K562 (cell line): Measurements from ENCODE around the gene GABBR1. TPM values are rescaled to one million over a fixed set of nuclear protein-coding genes. Genes with fewer than 3 reads are reported as not detected.

ENCODE experiments used
- ATAC-seq: fragments of 200-7000 bp; cut with Tn5 transposase; 3 replicates; pipeline ENCODE4 v1.9.1; 2020; ENCODE audit warnings: moderate library complexity
- BruUV-seq: library from RNA; stranded (reverse); fragments of 400-500 nt; replicated peaks from 2 replicates; lab custom pipeline; 2021; lab: Mats Ljungman, UMichigan
- CTCF ChIA-PET: fragments of 300-600 bp; formaldehyde crosslinking; extraction: SDS; loops from one replicate; lab custom pipeline; 2021; ENCODE audit warnings: low intra/inter-chr PET ratio; lab: Yijun Ruan, JAX
- POLR2A ChIA-PET: fragments of 300-600, 350-650 bp; sonication (Branson Sonifier 250); formaldehyde crosslinking; extraction: SDS; loops from one replicate; lab custom pipeline; 2021; ENCODE audit warnings: antibody characterized with exemption, inconsistent platforms; lab: Yijun Ruan, JAX
- DNase-seq, 4 experiments: peaks; one replicate each; pipeline versions ENCODE4 v3.0.0 to v3.0.0-alpha.2; 2011 to 2018; ENCODE audit warnings: low spot score in 3 of 4, mixed read lengths in 3 of 4; ENCODE audit errors: extremely low read depth in 1 of 4
- FAIRE-seq: peaks from 2 replicates; lab custom pipeline; 2011; peaks lifted over from hg19 to GRCh38; lab: Jason Lieb, UNC
- H2AFZ ChIP-seq: 2 replicates; pipeline ENCODE4 v1.6.0; 2011; ENCODE audit warnings: low read depth, low read length, control low read depth, inconsistent platforms
- H3K27ac ChIP-seq: fragments of 200-600 bp; 3 replicates; pipeline ENCODE4 v1.8.0; 2011; ENCODE audit warnings: low read depth, mild to moderate bottlenecking, control low read depth, inconsistent platforms, low read length, moderate library complexity, mixed read lengths; ENCODE audit errors: extremely low read depth
- H3K27me3 ChIP-seq, 2 experiments: fragments of 300-600 bp in 1 of 2; 2 replicates in 1 of 2; 3 replicates in 1 of 2; pipeline versions ENCODE4 v1.6.0 to v1.8.0; 2011; ENCODE audit warnings: inconsistent platforms in 2 of 2, low read length in 2 of 2, mild to moderate bottlenecking in 1 of 2, mixed read lengths in 1 of 2, moderate library complexity in 1 of 2; ENCODE audit not compliant: control insufficient read depth in 2 of 2, insufficient read depth in 2 of 2
- H3K36me3 ChIP-seq: fragments of 300-600 bp; 3 replicates; pipeline ENCODE4 v1.8.0; 2011; ENCODE audit warnings: mild to moderate bottlenecking, low read length, inconsistent platforms; ENCODE audit not compliant: control insufficient read depth, insufficient read depth
- H3K4me1 ChIP-seq, 2 experiments: fragments of 200-600 bp in 1 of 2; replicated peaks in 1 of 2; 2 replicates in 1 of 2; 3 replicates in 1 of 2; pipeline versions ENCODE4 v1.5.1 to v1.8.0; 2011; ENCODE audit warnings: inconsistent platforms in 2 of 2, low read length in 2 of 2, mild to moderate bottlenecking in 1 of 2, mixed read lengths in 1 of 2, moderate library complexity in 1 of 2; ENCODE audit not compliant: control insufficient read depth in 2 of 2, insufficient read depth in 2 of 2
- H3K4me2 ChIP-seq: 2 replicates; pipeline ENCODE4 v1.6.1; 2011; ENCODE audit warnings: low read length, control low read depth, inconsistent platforms, mixed read lengths; ENCODE audit not compliant: insufficient read depth
- H3K4me3 ChIP-seq: fragments of 200-600 bp; sonication (generic), shearing (Covaris generic); 2 replicates; pipeline ENCODE4 v1.5.1; 2016; ENCODE audit warnings: control low read depth, inconsistent platforms
- H3K79me2 ChIP-seq: fragments of 200-600 bp; 3 replicates; pipeline ENCODE4 v1.8.0; 2011; ENCODE audit warnings: low read length, inconsistent platforms; ENCODE audit not compliant: control insufficient read depth, insufficient read depth
- H3K9ac ChIP-seq, 2 experiments: 2 replicates each; pipeline versions ENCODE4 v1.6.0 to v1.6.1; 2011; ENCODE audit warnings: low read depth in 2 of 2, low read length in 2 of 2, control low read depth in 1 of 2, inconsistent platforms in 1 of 2, mild to moderate bottlenecking in 1 of 2, mixed read lengths in 1 of 2; ENCODE audit not compliant: insufficient read depth in 1 of 2
- H3K9me1 ChIP-seq: one replicate; pipeline ENCODE4 v1.6.0; 2011; ENCODE audit warnings: inconsistent platforms, mild to moderate bottlenecking, low read length, moderate library complexity; ENCODE audit not compliant: control insufficient read depth, insufficient read depth
- H3K9me3 ChIP-seq: replicated peaks from 2 replicates; pipeline ENCODE4 v1.5.1; 2011; ENCODE audit warnings: low read depth, low read length, inconsistent platforms; ENCODE audit not compliant: control insufficient read depth, insufficient read depth
- H4K20me1 ChIP-seq: replicated peaks from 2 replicates; pipeline ENCODE4 v1.6.1; 2011; ENCODE audit warnings: low read length, inconsistent platforms, mixed read lengths; ENCODE audit not compliant: control insufficient read depth, insufficient read depth
- BRF1 ChIP-seq: IDR thresholded peaks from 3 replicates; pipeline ENCODE4 v1.6.1; 2011; ENCODE audit warnings: borderline replicate concordance, mild to moderate bottlenecking; ENCODE audit not compliant: insufficient read length; ENCODE audit errors: extremely low read depth
- EHMT2 ChIP-seq: fragments of 450-650 bp; IDR thresholded peaks from 2 replicates; pipeline ENCODE4 v1.6.1; 2018; ENCODE audit warnings: antibody characterized with exemption
- ETV1 ChIP-seq: fragments of 450-650 bp; conservative IDR thresholded peaks from 2 replicates; pipeline ENCODE4 v1.6.1; 2016; ENCODE audit warnings: missing genetic modification characterization, control low read depth, low read depth, missing compliant biosample characterization
- FOS ChIP-seq: IDR thresholded peaks from 3 replicates; pipeline ENCODE4 v1.6.1; 2011; ENCODE audit not compliant: insufficient read length; ENCODE audit errors: extremely low read depth
- KDM1A ChIP-seq, 2 experiments: fragments of 450-650 bp; IDR thresholded peaks; 2 replicates each; pipeline ENCODE4 v1.6.1; 2016; ENCODE audit warnings: mild to moderate bottlenecking in 2 of 2
- KHSRP ChIP-seq: fragments of 450-650 bp; IDR thresholded peaks from 2 replicates; pipeline ENCODE4 v1.6.1; 2017
- NONO ChIP-seq, 2 experiments: fragments of 200-400 bp in 1 of 2; fragments of 450-650 bp in 1 of 2; formaldehyde crosslinking in 1 of 2; IDR thresholded peaks; 2 replicates each; pipeline ENCODE4 v1.6.1; 2017; ENCODE audit warnings: low read depth in 2 of 2, mild to moderate bottlenecking in 2 of 2, moderate library complexity in 2 of 2, low read length in 1 of 2
- STAT5A ChIP-seq: IDR thresholded peaks from 2 replicates; pipeline ENCODE4 v1.6.1; 2012; ENCODE audit warnings: low read length, inconsistent platforms, borderline replicate concordance
- TBL1XR1 ChIP-seq, 2 experiments: IDR thresholded peaks; 2 replicates each; pipeline ENCODE4 v1.6.1; 2012; ENCODE audit warnings: improper control_type of control experiment in 2 of 2, low read length in 2 of 2, mild to moderate bottlenecking in 1 of 2
- TCF7L2 ChIP-seq: fragments of 150-350 bp; IDR thresholded peaks from 2 replicates; pipeline ENCODE4 v1.6.1; 2016; ENCODE audit warnings: low read depth, mild to moderate bottlenecking, low read length, moderate library complexity
- XRCC3 ChIP-seq: fragments of 450-650 bp; IDR thresholded peaks from 2 replicates; pipeline ENCODE4 v1.6.1; 2017; ENCODE audit warnings: mild to moderate bottlenecking, moderate library complexity
- XRCC4 ChIP-seq: IDR thresholded peaks from one replicate; pipeline ENCODE4 v1.6.1; 2011; ENCODE audit not compliant: insufficient read depth, insufficient read length; ENCODE audit errors: extremely low read depth
- ZFPM2 ChIP-seq: fragments of 250-450 bp; sonication (Bioruptor Pico); IDR thresholded peaks from 2 replicates; pipeline ENCODE4 v1.5.1; 2022; ENCODE audit warnings: mild to moderate bottlenecking
- WGBS: fragments of 100-300 bp; shearing (Covaris generic); methylation state at CpG from one replicate; pipeline ENCODE4 v1.1.6; 2016; ENCODE audit warnings: low coverage, mixed read lengths; ENCODE audit not compliant: insufficient coverage; ENCODE audit errors: missing lambda C conversion rate; 5-methylcytosine and 5-hydroxymethylcytosine counted together
- in situ Hi-C: fragments of 300-500 bp; cut with MboI; formaldehyde crosslinking; loops from 4 replicates; pipeline ENCODE4 v1.15.0; 2018; ENCODE audit warnings: inconsistent platforms, mixed read lengths
- intact Hi-C: fragments of 100-400 bp; cut with micrococcal nuclease; formaldehyde crosslinking; loops from 2 replicates; pipeline ENCODE4 v1.14.2; 2022
- polyA plus RNA-seq, 8 experiments: library from polyadenylated mRNA; depleted of rRNA in 4 of 8; stranded (reverse) in 5 of 8; unstranded in 3 of 8; fragments of >200 nt; fragmentation: Nextera tagmentation in 2 of 8; fragmentation: Illumina TruSeq in 1 of 8; extraction: Ambion mirVana in 2 of 8; extraction: Trizol in 1 of 8; gene quantifications; 2 replicates each; pipeline versions ENCODE4 v1.2.1 to v1.2.3, GENCODE V29; 2011 to 2014; ENCODE audit warnings: inconsistent platforms in 1 of 8, missing spikeins in 1 of 8
- total RNA-seq, 7 experiments: library from RNA; depleted of rRNA in 6 of 7; stranded (reverse); fragments of >200 nt in 6 of 7; fragmentation: Illumina TruSeq in 2 of 7; extraction: Trizol in 2 of 7; gene quantifications; 2 replicates each; pipeline versions ENCODE4 v1.2.1 to v1.2.3, GENCODE V29; 2011 to 2021; ENCODE audit warnings: low replicate concordance in 1 of 7
- TF ChIP-seq, protein P1 (sequence below): fragments of 250-450 bp; sonication (Bioruptor Pico); IDR thresholded peaks from 2 replicates; pipeline ENCODE4 v1.4.0; 2020

GABBR1 gene
- total and polyA plus RNA-seq, 9 of the 15 experiments (the other 6 are each of a cell fraction or from before 2014, with no cell fraction given), result 2.2 to 48.3 (median 20.8) TPM

DNA sequence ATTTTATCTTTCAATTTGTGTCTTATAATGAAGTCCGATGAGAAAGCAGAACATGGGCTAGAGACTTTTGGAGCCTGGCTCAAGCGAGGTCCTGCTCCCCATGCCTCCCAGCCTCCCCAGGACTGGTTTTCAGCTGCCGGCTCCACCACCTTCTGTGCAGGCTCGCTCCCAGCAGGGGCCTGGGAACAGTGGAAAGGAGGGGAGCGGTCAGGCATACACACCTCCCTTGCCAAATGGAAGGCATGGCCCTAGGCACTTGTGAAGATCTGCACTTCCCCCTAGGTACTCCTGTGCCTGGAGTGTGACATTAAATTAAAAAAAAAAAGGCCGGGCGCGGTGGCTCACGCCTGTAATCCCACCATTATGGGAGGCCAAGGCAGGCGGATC is 19.2 kb upstream of the GABBR1 start:
- no peak for TF ChIP-seq XRCC3
- no peak overlapping the region for H3K9ac ChIP-seq
- H3K27me3 ChIP-seq, result peaks cover 16 to 27% of the 10 kb centered on the region in 2 experiments; a peak in 4 of 5 replicates
- H3K4me3 ChIP-seq, result no peak overlapping the region
- H3K9me3 ChIP-seq, result no peaks in the 10 kb centered on the region
- no peaks in the 10 kb centered on the region for H3K79me2 ChIP-seq
- in situ Hi-C loops, result no loop called here
- H3K9me1 ChIP-seq, result no peaks in the 10 kb centered on the region
- H2AFZ ChIP-seq, result no peak overlapping the region
- BruUV-seq, result no TSS peak
- H3K4me2 ChIP-seq, result no peak overlapping the region
- FAIRE-seq, result no peak
- WGBS, result 17% methylated on average over 9 of the region's 10 CpGs
- H3K36me3 ChIP-seq, result no peaks in the 10 kb centered on the region
- peak in 1 of 4 experiments; percentile 5 for DNase-seq
- ATAC-seq, result no peak
- H4K20me1 ChIP-seq, result no peaks in the 10 kb centered on the region
- POLR2A ChIA-PET, result no interaction called here
- CTCF ChIA-PET, result interaction anchor here (0.6 to 1.7 kb wide), 3 partner anchors 34 to 182 kb away, joined by 3 to 6 read pairs (median 6); no protein-coding TSS in a partner anchor
- peaks cover 0 to 3% of the 10 kb centered on the region in 2 experiments; a peak in 2 of 5 replicates for H3K4me1 ChIP-seq
- intact Hi-C loops, result loop anchor here (5.0 kb wide), 2 partner anchors 100 to 215 kb away; partner anchors contain the start of gene OR10C1
- no peak overlapping the region for H3K27ac ChIP-seq

DNA sequence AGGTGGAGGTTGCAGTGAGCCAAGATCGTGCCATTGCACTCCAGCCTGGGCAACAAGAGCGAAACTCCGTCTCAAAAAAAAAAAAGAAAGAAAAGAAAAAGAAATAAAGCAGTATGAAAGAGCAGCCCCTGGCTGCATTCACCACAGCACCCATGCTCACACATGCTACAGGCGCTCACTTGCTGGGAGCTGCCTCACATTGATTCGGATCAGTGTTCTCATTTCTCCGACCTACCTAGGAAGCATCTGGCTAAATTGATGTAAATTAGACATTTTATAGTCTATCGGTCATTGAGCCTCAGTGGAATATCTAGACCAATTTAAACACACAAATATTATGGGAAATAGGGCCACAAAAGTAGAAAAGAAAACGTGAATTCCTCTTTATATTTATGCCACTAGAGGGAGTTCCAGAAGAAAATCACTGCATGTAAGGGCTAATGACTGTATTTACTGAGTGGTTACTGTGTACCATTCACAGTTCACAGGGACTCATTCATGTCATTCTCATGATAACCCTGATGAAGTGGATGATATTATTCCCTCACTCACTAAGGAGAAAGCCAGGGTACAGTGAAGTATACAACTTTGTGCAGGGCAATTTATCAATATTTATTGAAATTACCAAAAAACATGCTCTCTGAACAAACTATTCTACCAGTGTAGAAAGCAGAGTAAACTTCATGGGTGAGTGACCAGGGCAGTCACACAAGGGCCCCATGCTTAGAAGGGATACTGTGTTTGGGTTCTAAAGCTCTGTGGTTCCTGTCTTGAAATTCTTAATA is 18.6 kb upstream of the GABBR1 start:
- Histone ChIP-seq H3K9me3 (no peaks in the 10 kb centered on the region), H3K9me1 (no peaks in the 10 kb centered on the region), H4K20me1 (no peaks in the 10 kb centered on the region), H3K36me3 (no peaks in the 10 kb centered on the region), H3K4me1 (peaks cover 0 to 3% of the 10 kb centered on the region in 2 experiments; a peak in 2 of 5 replicates), H2AFZ (0 out of 2 replicates have a peak overlapping the region, but pooled peaks have one; percentile 22), H3K4me3 (no peak overlapping the region), H3K27ac (no peak overlapping the region), H3K9ac (no peak overlapping the region), H3K79me2 (no peaks in the 10 kb centered on the region), H3K27me3 (peaks cover 11 to 21% of the 10 kb centered on the region in 2 experiments; a peak in 4 of 5 replicates), H3K4me2 (no peak overlapping the region)
- no TSS peak for BruUV-seq
- DNase-seq (peak in 3 of 4 experiments; percentile 31 to 54 (median 47)), ATAC-seq (peak; percentile 33), FAIRE-seq (peak; percentile 6)
- 29% methylated on average over 5 of the region's 8 CpGs for WGBS
- ChIA-PET POLR2A (no interaction called here), CTCF (interaction anchor here (0.6 to 1.1 kb wide), 3 partner anchors 35 to 183 kb away, joined by 3 to 6 read pairs (median 3); no protein-coding TSS in a partner anchor)
- intact Hi-C loops (loop anchor here (2.0 to 5.0 kb wide), 3 partner anchors 19 to 214 kb away; partner anchors contain the start of genes GABBR1 and OR10C1), in situ Hi-C loops (no loop called here)
- TF ChIP-seq KHSRP (no peak), XRCC4 (no peak), NONO (IDR thresholded peaks at IDR 0.05; ENCODE audit: low read depth in 2 of 2, low read length in 1 of 2) (no peak), FOS (no peak), STAT5A (no peak), ETV1 (tag) (no peak), KDM1A (IDR thresholded peaks at IDR 0.05) (peak; percentile 44 to 51; a peak in 1 of 4 replicates), EHMT2 (no peak), ZFPM2 (CRISPR knock-in tag) (no peak), BRF1 (no peak), TCF7L2 (no peak), TBL1XR1 (IDR thresholded peaks at IDR 0.05; ENCODE audit: low read length in 2 of 2) (no peak)
- TF ChIP-seq, protein P1, sequence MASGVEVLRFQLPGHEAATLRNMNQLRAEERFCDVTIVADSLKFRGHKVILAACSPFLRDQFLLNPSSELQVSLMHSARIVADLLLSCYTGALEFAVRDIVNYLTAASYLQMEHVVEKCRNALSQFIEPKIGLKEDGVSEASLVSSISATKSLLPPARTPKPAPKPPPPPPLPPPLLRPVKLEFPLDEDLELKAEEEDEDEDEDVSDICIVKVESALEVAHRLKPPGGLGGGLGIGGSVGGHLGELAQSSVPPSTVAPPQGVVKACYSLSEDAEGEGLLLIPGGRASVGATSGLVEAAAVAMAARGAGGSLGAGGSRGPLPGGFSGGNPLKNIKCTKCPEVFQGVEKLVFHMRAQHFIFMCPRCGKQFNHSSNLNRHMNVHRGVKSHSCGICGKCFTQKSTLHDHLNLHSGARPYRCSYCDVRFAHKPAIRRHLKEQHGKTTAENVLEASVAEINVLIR (CRISPR knock-in tag), result no peak
